Measurements from ENCODE around the gene PLEKHG5. TPM values are rescaled to one million over a fixed set of nuclear protein-coding genes. Genes with fewer than 3 reads are reported as not detected.

The PLEKHG5 gene
- total RNA-seq, 2 donors from 2014 or later: 0.33 to 0.81 TPM

- H3K4me3 Mint-ChIP-seq: no peak overlapping the region
- DNase-seq (ENCODE audit: low spot score) (no peak), ATAC-seq (no peak)
- peaks cover 16 to 44% of the 10 kb centered on the region in 2 donors for H3K27me3 Mint-ChIP-seq
- H3K4me1 Mint-ChIP-seq (ENCODE audit: low read depth in 2 of 2): peaks cover 0 to 10% of the 10 kb centered on the region in 2 donors
- H3K36me3 Mint-ChIP-seq: no peaks in the 10 kb centered on the region
- no peak overlapping the region for H3K27ac Mint-ChIP-seq
- no peaks in the 10 kb centered on the region for H3K9me3 Mint-ChIP-seq
Observed at GRCh38 chr1:6419397-6419803, 72.1 kb downstream of the PLEKHG5 start.

- no peaks in the 10 kb centered on the region for H3K36me3 Mint-ChIP-seq
- H3K27me3 Mint-ChIP-seq: peaks cover 14 to 41% of the 10 kb centered on the region in 2 donors
- DNase-seq (ENCODE audit: low spot score): no peak
- no peak for ATAC-seq
- H3K4me1 Mint-ChIP-seq (ENCODE audit: low read depth in 2 of 2): peaks cover 0 to 6% of the 10 kb centered on the region in 2 donors
- no peaks in the 10 kb centered on the region for H3K9me3 Mint-ChIP-seq
- no peak overlapping the region for H3K4me3 Mint-ChIP-seq
- no peak overlapping the region for H3K27ac Mint-ChIP-seq
Observed at GRCh38 chr1:6418668-6419396, 72.6 kb downstream of the PLEKHG5 start.

- Mint-ChIP-seq H3K4me3 (no peak overlapping the region), H3K27ac (no peak overlapping the region), H3K4me1 (ENCODE audit: low read depth in 2 of 2) (peaks cover 0 to 5% of the 10 kb centered on the region in 2 donors), H3K36me3 (no peaks in the 10 kb centered on the region), H3K27me3 (peaks cover 16 to 41% of the 10 kb centered on the region in 2 donors), H3K9me3 (no peaks in the 10 kb centered on the region)
- no peak for ATAC-seq
- no peak for DNase-seq (ENCODE audit: low spot score)
Observed at GRCh38 chr1:6417961-6418667, 73.4 kb downstream of the PLEKHG5 start.

Other genes with a start within 250 kb of the PLEKHG5 start
- gene HES3, start 247.5 kb downstream of the PLEKHG5 start, total RNA-seq: not detected
- 1 to 10 TPM; 4.6 to 5.6 TPM for gene GPR153, start 230.6 kb downstream of the PLEKHG5 start, total RNA-seq
- 10 to 100 TPM; 49.5 to 87.5 TPM for gene ACOT7, start 97.9 kb downstream of the PLEKHG5 start, total RNA-seq
- gene HES2, start 71.7 kb downstream of the PLEKHG5 start, total RNA-seq: not detected
- gene ESPN, start 66.9 kb downstream of the PLEKHG5 start, total RNA-seq: under 1 TPM; 0.14 to 0.84 TPM
- 100 to 1,000 TPM in 1 of 2 donors, 10 to 100 TPM in 1; 83.6 to 106 TPM for gene TNFRSF25, start 25.5 kb downstream of the PLEKHG5 start, total RNA-seq
- gene NOL9, start 62.8 kb upstream of the PLEKHG5 start, total RNA-seq: 10 to 100 TPM; 41.6 to 80.5 TPM
- gene TAS1R1, start 63.6 kb upstream of the PLEKHG5 start, total RNA-seq: not detected
- gene ZBTB48, start 88.3 kb upstream of the PLEKHG5 start, total RNA-seq: 10 to 100 TPM; 29.8 to 50.5 TPM
- gene KLHL21, start 111.2 kb upstream of the PLEKHG5 start, total RNA-seq: 10 to 100 TPM; 20.2 to 46.2 TPM
- gene PHF13, start 122.1 kb upstream of the PLEKHG5 start, total RNA-seq: 10 to 100 TPM; 10.8 to 14.7 TPM
- 10 to 100 TPM; 18.7 to 33.2 TPM for gene THAP3, start 133.2 kb upstream of the PLEKHG5 start, total RNA-seq
- 10 to 100 TPM; 60.7 to 96.8 TPM for gene DNAJC11, start 210.1 kb upstream of the PLEKHG5 start, total RNA-seq